ENCODE measurements around the gene PCDHGA8. TPM values are rescaled to one million over a fixed set of nuclear protein-coding genes. Genes with fewer than 3 reads are reported as not detected.
A peak's percentile ranks its signal among the peaks of the same experiment; 100 is the strongest.

Gene PCDHGA8
- total RNA-seq, 1 donor from 2014 or later, result 1.2 TPM

DNA sequence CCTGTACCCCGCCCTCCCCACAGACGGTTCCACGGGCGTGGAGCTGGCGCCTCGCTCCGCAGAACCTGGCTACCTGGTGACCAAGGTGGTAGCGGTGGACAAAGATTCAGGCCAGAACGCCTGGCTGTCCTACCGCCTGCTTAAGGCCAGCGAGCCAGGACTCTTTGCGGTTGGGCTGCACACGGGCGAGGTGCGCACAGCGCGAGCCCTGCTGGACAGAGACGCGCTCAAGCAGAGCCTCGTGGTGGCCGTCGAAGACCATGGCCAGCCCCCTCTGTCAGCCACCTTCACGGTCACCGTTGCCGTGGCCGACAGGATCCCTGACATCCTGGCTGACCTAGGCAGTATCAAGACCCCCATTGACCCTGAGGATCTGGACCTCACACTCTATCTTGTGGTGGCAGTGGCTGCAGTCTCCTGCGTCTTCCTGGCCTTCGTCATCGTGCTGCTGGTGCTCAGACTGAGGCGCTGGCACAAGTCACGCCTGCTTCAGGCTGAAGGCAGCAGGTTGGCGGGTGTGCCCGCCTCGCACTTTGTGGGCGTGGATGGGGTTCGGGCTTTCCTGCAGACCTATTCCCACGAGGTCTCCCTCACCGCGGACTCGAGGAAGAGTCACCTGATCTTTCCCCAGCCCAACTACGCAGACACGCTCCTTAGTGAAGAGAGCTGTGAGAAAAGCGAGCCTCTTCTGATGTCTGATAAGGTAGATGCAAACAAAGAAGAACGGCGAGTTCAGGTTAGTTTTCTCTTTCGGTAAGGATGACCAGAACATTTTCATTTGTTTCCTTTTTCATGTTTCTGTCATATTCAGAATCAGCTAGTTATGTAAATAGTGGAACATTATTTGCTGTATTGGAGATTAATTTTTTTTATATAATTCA is 26.2 kb upstream of the PCDHGA8 start:
- no peak overlapping the region for H3K27ac ChIP-seq
- peaks cover 19% of the 10 kb centered on the region for H3K9me3 ChIP-seq
- DNase-seq (no peak), ATAC-seq (no peak)
- peaks cover 29% of the 10 kb centered on the region for H3K27me3 ChIP-seq
- no peak overlapping the region for H3K4me3 ChIP-seq
- H3K36me3 ChIP-seq, result no peaks in the 10 kb centered on the region
- TF ChIP-seq, protein P1, sequence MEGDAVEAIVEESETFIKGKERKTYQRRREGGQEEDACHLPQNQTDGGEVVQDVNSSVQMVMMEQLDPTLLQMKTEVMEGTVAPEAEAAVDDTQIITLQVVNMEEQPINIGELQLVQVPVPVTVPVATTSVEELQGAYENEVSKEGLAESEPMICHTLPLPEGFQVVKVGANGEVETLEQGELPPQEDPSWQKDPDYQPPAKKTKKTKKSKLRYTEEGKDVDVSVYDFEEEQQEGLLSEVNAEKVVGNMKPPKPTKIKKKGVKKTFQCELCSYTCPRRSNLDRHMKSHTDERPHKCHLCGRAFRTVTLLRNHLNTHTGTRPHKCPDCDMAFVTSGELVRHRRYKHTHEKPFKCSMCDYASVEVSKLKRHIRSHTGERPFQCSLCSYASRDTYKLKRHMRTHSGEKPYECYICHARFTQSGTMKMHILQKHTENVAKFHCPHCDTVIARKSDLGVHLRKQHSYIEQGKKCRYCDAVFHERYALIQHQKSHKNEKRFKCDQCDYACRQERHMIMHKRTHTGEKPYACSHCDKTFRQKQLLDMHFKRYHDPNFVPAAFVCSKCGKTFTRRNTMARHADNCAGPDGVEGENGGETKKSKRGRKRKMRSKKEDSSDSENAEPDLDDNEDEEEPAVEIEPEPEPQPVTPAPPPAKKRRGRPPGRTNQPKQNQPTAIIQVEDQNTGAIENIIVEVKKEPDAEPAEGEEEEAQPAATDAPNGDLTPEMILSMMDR (IDR thresholded peaks at IDR 0.05), result no peak
- H3K4me1 ChIP-seq, result no peaks in the 10 kb centered on the region
- intact Hi-C loops (cut with DNase I), result no loop called here

DNA sequence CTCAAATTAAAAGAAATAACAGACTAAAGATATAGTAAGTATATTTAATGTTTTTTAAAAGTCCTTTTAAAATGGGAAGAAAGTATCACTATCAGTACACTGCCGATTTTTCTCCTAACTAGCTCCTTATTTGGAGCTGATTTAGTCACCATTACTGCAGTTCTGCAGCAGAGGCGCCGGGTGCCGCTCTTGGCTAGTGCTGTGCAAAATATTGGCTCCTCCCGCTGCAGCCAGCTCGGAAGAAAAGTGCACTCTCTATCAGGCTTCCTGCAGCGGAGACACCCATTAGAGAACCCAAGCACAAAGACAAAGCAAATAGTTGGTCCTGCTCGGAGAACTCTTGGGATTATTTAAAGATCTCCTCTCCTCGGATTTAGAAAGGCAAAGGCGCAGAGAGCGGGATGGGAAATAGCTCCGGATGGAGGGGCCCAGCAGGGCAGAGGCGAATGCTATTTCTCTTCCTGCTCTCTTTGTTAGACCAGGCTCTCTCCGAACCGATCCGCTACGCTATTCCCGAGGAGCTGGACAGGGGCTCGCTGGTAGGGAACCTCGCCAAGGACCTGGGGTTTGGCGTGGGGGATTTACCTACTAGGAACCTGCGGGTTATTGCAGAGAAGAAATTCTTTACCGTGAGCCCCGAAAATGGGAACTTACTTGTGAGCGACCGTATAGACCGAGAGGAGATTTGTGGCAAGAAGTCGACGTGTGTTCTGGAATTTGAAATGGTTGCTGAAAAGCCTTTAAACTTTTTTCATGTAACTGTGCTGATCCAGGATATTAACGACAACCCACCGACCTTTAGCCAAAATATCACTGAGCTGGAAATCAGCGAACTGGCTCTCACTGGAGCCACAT is 22.2 kb upstream of the PCDHGA8 start, which contains the start of gene PCDHGB3:
TSS of gene PCDHGB3 (plus strand) at position 249 of the 855 bp plus-strand sequence. CDS start at position 402, 153 bp downstream.
- Histone ChIP-seq H3K36me3 (no peaks in the 10 kb centered on the region), H3K4me1 (no peaks in the 10 kb centered on the region), H3K27ac (no peak within 1 kb of the TSS), H3K27me3 (peaks cover 18% of the 10 kb centered on the region), H3K9me3 (peaks cover 27% of the 10 kb centered on the region), H3K4me3 (peak within 1 kb of the TSS; percentile 32)
- TF ChIP-seq, protein P1 (IDR thresholded peaks at IDR 0.05), result peak; percentile 25
- ATAC-seq, result peak; percentile 83
- intact Hi-C loops (cut with DNase I), result no loop called here
- DNase-seq, result no peak

DNA sequence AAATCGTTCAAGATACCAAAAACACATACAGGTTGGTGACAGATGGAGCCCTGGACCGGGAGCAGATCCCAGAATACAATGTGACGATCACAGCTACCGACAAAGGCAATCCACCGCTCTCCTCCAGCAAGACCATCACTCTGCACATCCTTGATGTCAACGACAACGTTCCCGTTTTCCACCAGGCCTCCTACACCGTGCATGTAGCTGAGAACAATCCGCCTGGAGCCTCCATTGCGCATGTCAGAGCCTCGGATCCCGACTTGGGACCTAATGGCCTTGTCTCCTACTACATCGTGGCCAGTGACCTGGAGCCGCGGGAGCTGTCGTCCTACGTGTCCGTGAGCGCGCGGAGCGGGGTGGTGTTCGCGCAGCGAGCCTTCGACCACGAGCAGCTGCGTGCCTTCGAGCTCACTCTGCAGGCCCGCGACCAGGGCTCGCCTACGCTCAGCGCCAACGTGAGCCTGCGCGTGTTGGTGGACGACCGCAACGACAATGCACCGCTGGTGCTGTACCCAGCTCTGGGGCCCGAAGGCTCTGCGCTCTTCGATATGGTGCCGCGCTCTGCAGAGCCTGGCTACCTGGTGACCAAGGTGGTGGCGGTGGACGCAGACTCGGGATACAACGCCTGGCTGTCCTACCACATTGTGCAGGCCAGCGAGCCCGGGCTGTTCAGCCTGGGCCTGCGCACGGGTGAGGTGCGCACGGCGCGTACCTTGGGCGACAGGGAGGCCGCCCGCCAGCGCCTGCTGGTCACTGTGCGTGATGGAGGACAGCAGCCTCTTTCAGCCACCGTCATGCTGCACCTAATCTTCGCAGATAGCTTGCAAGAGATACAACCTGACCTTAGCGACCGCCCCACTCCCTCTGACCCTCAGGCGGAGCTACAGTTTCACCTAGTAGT is 20.6 kb upstream of the PCDHGA8 start:
- peaks cover 7% of the 10 kb centered on the region for H3K27me3 ChIP-seq

DNA sequence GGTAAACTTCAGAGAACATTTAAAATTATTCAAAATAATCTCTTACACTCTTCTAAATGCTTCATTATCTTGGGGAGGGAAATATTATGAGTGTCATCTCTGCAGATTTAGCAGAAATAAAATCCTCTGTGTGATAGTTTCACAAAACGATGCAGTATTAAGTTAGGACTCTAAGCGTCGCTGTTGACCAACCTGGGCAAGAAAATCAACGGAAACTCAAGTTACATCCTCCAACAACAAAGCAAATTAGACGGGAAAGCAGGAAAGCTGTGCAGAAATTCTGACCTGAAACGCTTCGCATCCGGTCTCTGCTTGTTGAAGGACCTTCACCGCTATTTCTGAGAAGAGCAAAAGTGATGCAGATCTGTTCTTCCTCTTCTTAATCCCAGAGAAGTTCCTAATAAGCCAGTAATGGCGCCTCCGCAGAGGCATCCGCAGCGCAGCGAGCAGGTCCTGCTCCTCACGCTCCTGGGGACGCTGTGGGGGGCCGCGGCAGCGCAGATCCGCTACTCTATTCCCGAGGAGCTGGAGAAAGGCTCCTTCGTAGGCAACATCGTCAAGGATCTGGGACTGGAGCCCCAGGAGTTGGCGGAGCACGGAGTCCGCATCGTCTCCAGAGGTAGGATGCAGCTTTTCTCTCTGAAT is 18.6 kb upstream of the PCDHGA8 start, which contains the start of gene PCDHGA6:
TSS of gene PCDHGA6 (plus strand) at position 219 of the 645 bp plus-strand sequence. CDS start at position 412, 193 bp downstream.
- H3K4me3 ChIP-seq, result no peak within 1 kb of the TSS
- no peak for DNase-seq
- TF ChIP-seq, protein P1 (IDR thresholded peaks at IDR 0.05), result peak; percentile 41
- H3K27ac ChIP-seq, result no peak within 1 kb of the TSS
- no peak for ATAC-seq
- peaks cover 36% of the 10 kb centered on the region for H3K9me3 ChIP-seq
- H3K27me3 ChIP-seq, result peaks cover 7% of the 10 kb centered on the region
- no peaks in the 10 kb centered on the region for H3K36me3 ChIP-seq
- H3K4me1 ChIP-seq, result no peaks in the 10 kb centered on the region
- intact Hi-C loops (cut with DNase I), result no loop called here

More for the DNA sequence above, 20.6 kb upstream of the PCDHGA8 start:
- Histone ChIP-seq H3K9me3 (peaks cover 30% of the 10 kb centered on the region), H3K36me3 (no peaks in the 10 kb centered on the region), H3K4me3 (no peak overlapping the region), H3K4me1 (no peaks in the 10 kb centered on the region), H3K27ac (no peak overlapping the region)
- no peak for DNase-seq
- ATAC-seq, result no peak
- intact Hi-C loops (cut with DNase I), result no loop called here
- TF ChIP-seq, protein P1 (IDR thresholded peaks at IDR 0.05), result no peak
